K562 (cell line): ENCODE measurements around the gene ZNF692. TPM values are rescaled to one million over a fixed set of nuclear protein-coding genes. Genes with fewer than 3 reads are reported as not detected.
A peak's percentile ranks its signal among the peaks of the same experiment; 100 is the strongest.

Source experiments
- FOSL1 ChIP-seq: fragments of 200-800 bp; sonication (Bioruptor generic); conservative IDR thresholded peaks from 2 replicates; pipeline ENCODE4 v1.6.1; 2016; ENCODE audit warnings: missing genetic modification characterization, missing compliant biosample characterization
- GATA2 ChIP-seq: sonication (generic); formaldehyde crosslinking; IDR thresholded peaks from 2 replicates; pipeline ENCODE4 v1.4.0; 2020; ENCODE audit warnings: mild to moderate bottlenecking, missing genetic modification reagents
- GATAD2B ChIP-seq: fragments of 450-650 bp; IDR thresholded peaks from 2 replicates; pipeline ENCODE4 v1.6.1; 2017; ENCODE audit warnings: mild to moderate bottlenecking, borderline replicate concordance
- NFATC3 ChIP-seq: fragments of 450-650 bp; IDR thresholded peaks from 2 replicates; pipeline ENCODE4 v1.6.1; 2017; ENCODE audit warnings: mild to moderate bottlenecking
- NR2C2 ChIP-seq, 2 experiments: fragments of 200-800 bp in 1 of 2; sonication (Bioruptor generic) in 1 of 2; sonication (generic) in 1 of 2; formaldehyde crosslinking in 1 of 2; IDR thresholded peaks; 2 replicates each; pipeline versions ENCODE4 v1.6.1 to v1.8.0; 2016 to 2022; ENCODE audit warnings: mild to moderate bottlenecking in 1 of 2, missing compliant biosample characterization in 1 of 2, missing genetic modification characterization in 1 of 2, missing genetic modification reagents in 1 of 2
- THRAP3 ChIP-seq: fragments of 450-650 bp; IDR thresholded peaks from 2 replicates; pipeline ENCODE4 v1.6.1; 2016; ENCODE audit warnings: mild to moderate bottlenecking, inconsistent platforms, borderline replicate concordance
- VEZF1 ChIP-seq: fragments of 200-800 bp; sonication (Bioruptor generic); IDR thresholded peaks from 2 replicates; pipeline ENCODE4 v1.6.1; 2017; ENCODE audit warnings: missing genetic modification characterization, missing compliant biosample characterization
- ZNF277 ChIP-seq: fragments of 250-450 bp; sonication (Bioruptor Pico); IDR thresholded peaks from 2 replicates; pipeline ENCODE4 v1.8.0; 2022; ENCODE audit warnings: inconsistent platforms, mild to moderate bottlenecking, moderate library complexity, borderline replicate concordance
- ZNF318 ChIP-seq, 2 experiments: fragments of 450-650 bp; IDR thresholded peaks; 2 replicates each; pipeline ENCODE4 v1.6.1; 2016; ENCODE audit warnings: mild to moderate bottlenecking in 2 of 2, borderline replicate concordance in 1 of 2, low read depth in 1 of 2, moderate library complexity in 1 of 2
- ZNF431 ChIP-seq: sonication (generic); formaldehyde crosslinking; IDR thresholded peaks from 2 replicates; pipeline ENCODE4 v1.8.0; 2022; ENCODE audit warnings: mild to moderate bottlenecking, missing genetic modification reagents
- polyA plus RNA-seq, 8 experiments: library from polyadenylated mRNA; depleted of rRNA in 4 of 8; stranded (reverse) in 5 of 8; unstranded in 3 of 8; fragments of >200 nt; fragmentation: Nextera tagmentation in 2 of 8; fragmentation: Illumina TruSeq in 1 of 8; extraction: Ambion mirVana in 2 of 8; extraction: Trizol in 1 of 8; gene quantifications; 2 replicates each; pipeline versions ENCODE4 v1.2.1 to v1.2.3, GENCODE V29; 2011 to 2014; ENCODE audit warnings: inconsistent platforms in 1 of 8, missing spikeins in 1 of 8
- total RNA-seq, 7 experiments: library from RNA; depleted of rRNA in 6 of 7; stranded (reverse); fragments of >200 nt in 6 of 7; fragmentation: Illumina TruSeq in 2 of 7; extraction: Trizol in 2 of 7; gene quantifications; 2 replicates each; pipeline versions ENCODE4 v1.2.1 to v1.2.3, GENCODE V29; 2011 to 2021; ENCODE audit warnings: low replicate concordance in 1 of 7
- TF ChIP-seq, protein P1 (sequence below), 2 experiments: IDR thresholded peaks in 1 of 2; conservative IDR thresholded peaks in 1 of 2; 2 replicates each; pipeline ENCODE4 v1.6.1; 2016; ENCODE audit warnings: low read depth in 2 of 2, mild to moderate bottlenecking in 1 of 2, missing compliant biosample characterization in 1 of 2, missing genetic modification characterization in 1 of 2, moderate library complexity in 1 of 2

ZNF692 gene
- total and polyA plus RNA-seq, 9 of the 15 experiments (the other 6 are each of a cell fraction or from before 2014, with no cell fraction given) = 8.4 to 143 (median 55.9) TPM

- TF ChIP-seq ZNF277 (CRISPR knock-in tag) = no peak
- peak; percentile 85 for TF ChIP-seq NR2C2 (CRISPR knock-in tag; IDR thresholded peaks at IDR 0.05)
- TF ChIP-seq NR2C2 (tag; IDR thresholded peaks at IDR 0.05) = peak; percentile 92
- TF ChIP-seq FOSL1 (tag) = no peak
- no peak for TF ChIP-seq GATA2 (CRISPR knock-in tag)
- peak; percentile 88 for TF ChIP-seq VEZF1
- TF ChIP-seq THRAP3 = no peak
- TF ChIP-seq, protein P1, sequence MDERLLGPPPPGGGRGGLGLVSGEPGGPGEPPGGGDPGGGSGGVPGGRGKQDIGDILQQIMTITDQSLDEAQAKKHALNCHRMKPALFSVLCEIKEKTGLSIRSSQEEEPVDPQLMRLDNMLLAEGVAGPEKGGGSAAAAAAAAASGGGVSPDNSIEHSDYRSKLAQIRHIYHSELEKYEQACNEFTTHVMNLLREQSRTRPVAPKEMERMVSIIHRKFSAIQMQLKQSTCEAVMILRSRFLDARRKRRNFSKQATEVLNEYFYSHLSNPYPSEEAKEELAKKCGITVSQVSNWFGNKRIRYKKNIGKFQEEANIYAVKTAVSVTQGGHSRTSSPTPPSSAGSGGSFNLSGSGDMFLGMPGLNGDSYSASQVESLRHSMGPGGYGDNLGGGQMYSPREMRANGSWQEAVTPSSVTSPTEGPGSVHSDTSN (CRISPR knock-in tag; IDR thresholded peaks at IDR 0.05; ENCODE audit: low read depth) = no peak; the same call in 1 of the 2 replicates
- TF ChIP-seq, protein P1 (tag; conservative IDR thresholded peaks at IDR 0.05; ENCODE audit: low read depth) = no peak
- TF ChIP-seq ZNF318 (IDR thresholded peaks at IDR 0.05; ENCODE audit: borderline replicate concordance in 1 of 2, low read depth in 1 of 2) = no peak
- no peak for TF ChIP-seq NFATC3
- peak; percentile 75; the same call in 1 of the 2 replicates for TF ChIP-seq ZNF431
- no peak for TF ChIP-seq GATAD2B
Measured at GRCh38 chr1:248838357-248839167, 20.3 kb downstream of the ZNF692 start (continued).
